Right lobe of liver (tissue), 6 donors: ENCODE measurements around the gene DENND11. TPM values are rescaled to one million over a fixed set of nuclear protein-coding genes. Genes with fewer than 3 reads are reported as not detected.
A peak's percentile ranks its signal among the peaks of the same experiment; 100 is the strongest.

Source experiments
- ATAC-seq, 4 donors: fragments of 200-7000 bp; cut with Tn5 transposase; one replicate each; pipeline ENCODE4 v1.9.1; 2020; ENCODE audit warnings: mild to moderate bottlenecking in 4 of 4, moderate library complexity in 4 of 4
- DNase-seq, 3 donors: peaks; one replicate each; pipeline ENCODE4 v3.0.0-alpha.2; 2020
- H3K27ac ChIP-seq, 3 donors: fragments of 200-600 bp; one replicate each; pipeline ENCODE4 v1.8.0; 2022
- H3K27me3 ChIP-seq, 2 donors: fragments of 200-600 bp; one replicate each; pipeline ENCODE4 v1.8.0; 2022
- H3K36me3 ChIP-seq, 4 donors: fragments of 200-600 bp; sonication (generic) in 1 of 4; one replicate each; pipeline versions ENCODE4 v1.5.1 to v1.8.0; 2017 to 2022; ENCODE audit warnings: control low read depth in 1 of 4
- H3K4me1 ChIP-seq, 4 donors: fragments of 200-600 bp; sonication (generic) in 1 of 4; one replicate each; pipeline versions ENCODE4 v1.5.1 to v1.8.0; 2017 to 2022; ENCODE audit warnings: control low read depth in 1 of 4
- H3K4me3 ChIP-seq, 3 donors: fragments of 200-600 bp; one replicate each; pipeline ENCODE4 v1.8.0; 2022
- H3K9me3 ChIP-seq, 4 donors: fragments of 200-600 bp; sonication (generic) in 1 of 4; one replicate each; pipeline versions ENCODE4 v1.5.1 to v1.8.0; 2017 to 2022; ENCODE audit warnings: control low read depth in 1 of 4
- CTCF ChIP-seq, 4 donors: fragments of 200-600 bp in 3 of 4; fragments of 450-650 bp in 1 of 4; IDR thresholded peaks; one replicate each; pipeline versions ENCODE4 v1.5.1 to v1.8.0; 2016 to 2022; ENCODE audit warnings: antibody characterized with exemption in 4 of 4, mild to moderate bottlenecking in 2 of 4
- POLR2A ChIP-seq: fragments of 450-650 bp; IDR thresholded peaks from one replicate; pipeline ENCODE4 v1.6.1; 2017; ENCODE audit warnings: antibody characterized with exemption, mild to moderate bottlenecking
- WGBS: methylation state at CpG from one replicate; pipeline ENCODE4 v1.1.6; 2018; ENCODE audit warnings: low coverage, low lambda C conversion rate; ENCODE audit not compliant: insufficient coverage; ENCODE audit errors: missing lambda C conversion rate; 5-methylcytosine and 5-hydroxymethylcytosine counted together
- intact Hi-C, 2 donors: fragments of 100-400 bp; cut with DNase I; formaldehyde crosslinking; loops; one replicate each; pipeline versions ENCODE4 v1.11.2 to v1.14.1; 2022
- total RNA-seq, 6 experiments: library from RNA; depleted of rRNA in 2 of 6; stranded (reverse); fragments of >200 nt in 2 of 6; fragmentation: NEBNext Ultra II Directional in 3 of 6; extraction: Animal tissue kit (Norgen Biotek cat#: 25700) in 3 of 6; gene quantifications; one replicate each; pipeline versions ENCODE4 v1.1.0 to v1.2.4, GENCODE V29; 2016 to 2023
- donor health status: DM: no; HTN: yes; CAD: no.
- donor health status: DM: no; HTN: no; CAD: no.
- donor health status: DM: no; HTN: no; CAD: no.
- donor health status: DM: no; HTN: yes; CAD: no.
- donor health status: DM: no; HTN: yes; CAD: no.

DENND11 gene
- total RNA-seq, 6 experiments from 2014 or later: 24.4 to 30.8 (median 26.3) TPM

- no peaks in the 10 kb centered on the region for H3K36me3 ChIP-seq
- no peak overlapping the region for H3K27ac ChIP-seq
- 49% methylated on average over 3 of the region's 3 CpGs for WGBS
- no peaks in the 10 kb centered on the region for H3K27me3 ChIP-seq
- H3K9me3 ChIP-seq: no peaks in the 10 kb centered on the region
- TF ChIP-seq CTCF (IDR thresholded peaks at IDR 0.05) (no peak), POLR2A (no peak)
- intact Hi-C loops: no loop called here
- no peak for ATAC-seq
- no peak overlapping the region for H3K4me3 ChIP-seq
- DNase-seq: no peak
- peaks cover 0 to 43% (median 18%) of the 10 kb centered on the region in 4 donors for H3K4me1 ChIP-seq
Measured at GRCh38 chr7:141699860-141700259, 2.1 kb downstream of the DENND11 start.

GRCh38 chr7:141698247-141699015 is 3.5 kb downstream of the DENND11 start:
- no peak for DNase-seq
- H3K4me3 ChIP-seq: no peak overlapping the region
- no peak overlapping the region for H3K27ac ChIP-seq
- intact Hi-C loops: no loop called here
- no peaks in the 10 kb centered on the region for H3K36me3 ChIP-seq
- H3K27me3 ChIP-seq: no peaks in the 10 kb centered on the region
- H3K9me3 ChIP-seq: no peaks in the 10 kb centered on the region
- TF ChIP-seq POLR2A (no peak), CTCF (IDR thresholded peaks at IDR 0.05) (no peak)
- WGBS: 86% methylated on average over 1 of the region's 1 CpG
- no peak for ATAC-seq
- H3K4me1 ChIP-seq: peaks cover 0 to 46% (median 19%) of the 10 kb centered on the region in 4 donors

- H3K27ac ChIP-seq: peak overlapping the region; percentile 16 to 61 (median 59)
- no peak for TF ChIP-seq POLR2A
- TF ChIP-seq CTCF (IDR thresholded peaks at IDR 0.05): no peak
- WGBS: 64% methylated on average over 9 of the region's 10 CpGs
Measured at GRCh38 chr7:141697211-141697871, 4.6 kb downstream of the DENND11 start.

GRCh38 chr7:141696348-141696747 is 5.6 kb downstream of the DENND11 start:
- 0% methylated on average over 2 of the region's 2 CpGs for WGBS
- ATAC-seq (peak in 3 of 4 donors; percentile 26 to 40 (median 27)), DNase-seq (no peak)
- TF ChIP-seq POLR2A (no peak), CTCF (IDR thresholded peaks at IDR 0.05) (no peak)
- Histone ChIP-seq H3K4me1 (peaks cover 0 to 46% (median 15%) of the 10 kb centered on the region in 4 donors), H3K27me3 (no peaks in the 10 kb centered on the region), H3K36me3 (no peaks in the 10 kb centered on the region), H3K4me3 (no peak overlapping the region), H3K27ac (peak overlapping the region; percentile 16 to 61 (median 59)), H3K9me3 (no peaks in the 10 kb centered on the region)
- intact Hi-C loops: no loop called here

More at GRCh38 chr7:141697211-141697871, 4.6 kb downstream of the DENND11 start:
- Histone ChIP-seq H3K27me3 (no peaks in the 10 kb centered on the region), H3K4me1 (peaks cover 0 to 46% (median 15%) of the 10 kb centered on the region in 4 donors), H3K4me3 (no peak overlapping the region), H3K36me3 (no peaks in the 10 kb centered on the region), H3K9me3 (no peaks in the 10 kb centered on the region)
- intact Hi-C loops: no loop called here
- ATAC-seq (no peak), DNase-seq (no peak)
